Tibial artery (tissue), 4 donors: ENCODE results near the gene UCK2.

Source experiments
- DNase-seq, 2 donors: peaks; one replicate each; pipeline ENCODE4 v3.0.0-alpha.2; 2019
- H3K27ac ChIP-seq, 2 donors: fragments of 200-600 bp; sonication (generic) in 1 of 2; 1 replicate in 1 of 2; 2 replicates in 1 of 2; pipeline ENCODE4 v1.5.1; 2018 to 2019; ENCODE audit warnings: mild to moderate bottlenecking in 1 of 2
- H3K27me3 ChIP-seq, 2 donors: fragments of 200-600 bp; sonication (generic) in 1 of 2; one replicate each; pipeline versions ENCODE4 v1.5.1 to v1.6.0; 2016 to 2019
- H3K36me3 ChIP-seq, 3 donors: fragments of 200-600 bp; sonication (generic) in 2 of 3; one replicate each; pipeline ENCODE4 v1.5.1; 2016 to 2019; ENCODE audit warnings: mild to moderate bottlenecking in 2 of 3
- H3K4me1 ChIP-seq, 4 donors: fragments of 200-600 bp; sonication (generic) in 2 of 4; 1 replicate in 3 of 4; 2 replicates in 1 of 4; pipeline ENCODE4 v1.5.1; 2016 to 2019
- H3K4me3 ChIP-seq, 2 donors: fragments of 200-600 bp; sonication (generic) in 1 of 2; 1 replicate in 1 of 2; 2 replicates in 1 of 2; pipeline ENCODE4 v1.5.1; 2018 to 2019; ENCODE audit warnings: mild to moderate bottlenecking in 2 of 2
- H3K9me3 ChIP-seq, 3 donors: fragments of 200-600 bp; sonication (generic) in 1 of 3; one replicate each; pipeline ENCODE4 v1.5.1; 2016 to 2019
- intact Hi-C: fragments of 100-400 bp; cut with DNase I; formaldehyde crosslinking; loops from one replicate; pipeline ENCODE4 v1.15.0; 2023; ENCODE audit warnings: low total_unique reads
- TF ChIP-seq, protein P1 (sequence below), 2 experiments: fragments of 200-600 bp in 1 of 2; fragments of 450-650 bp in 1 of 2; IDR thresholded peaks; one replicate each; pipeline ENCODE4 v1.5.1; 2017 to 2019; ENCODE audit warnings: antibody characterized with exemption in 2 of 2, mild to moderate bottlenecking in 1 of 2, moderate library complexity in 1 of 2

UCK2 gene

DNA sequence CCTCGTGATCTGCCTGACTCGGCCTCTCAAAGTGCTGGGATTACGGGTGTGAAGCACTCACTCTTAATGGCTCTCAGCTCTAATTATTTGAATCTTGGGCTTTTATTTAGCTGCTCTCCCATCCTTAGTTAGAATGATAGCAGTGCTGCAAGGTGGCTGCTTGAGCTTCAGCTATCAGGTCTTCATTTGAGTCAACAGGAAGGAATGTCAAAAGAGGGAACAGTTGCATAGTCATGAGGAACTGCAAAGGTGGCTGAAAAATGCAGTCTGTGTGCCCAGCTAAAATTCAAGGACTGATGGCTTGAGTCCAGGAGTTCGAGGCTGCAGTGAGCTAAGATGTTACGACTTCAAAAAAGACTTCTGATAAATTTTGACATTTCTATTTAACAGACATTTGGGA, 55.6 kb downstream of the UCK2 start:
- H3K36me3 ChIP-seq, result no peaks in the 10 kb centered on the region
- H3K27me3 ChIP-seq, result no peaks in the 10 kb centered on the region
- no peak for DNase-seq
- H3K9me3 ChIP-seq, result no peaks in the 10 kb centered on the region
- H3K4me1 ChIP-seq, result peaks cover 0 to 3% (median 0%) of the 10 kb centered on the region in 4 donors
- H3K27ac ChIP-seq, result no peak overlapping the region
- no peak overlapping the region for H3K4me3 ChIP-seq
- TF ChIP-seq, protein P1, sequence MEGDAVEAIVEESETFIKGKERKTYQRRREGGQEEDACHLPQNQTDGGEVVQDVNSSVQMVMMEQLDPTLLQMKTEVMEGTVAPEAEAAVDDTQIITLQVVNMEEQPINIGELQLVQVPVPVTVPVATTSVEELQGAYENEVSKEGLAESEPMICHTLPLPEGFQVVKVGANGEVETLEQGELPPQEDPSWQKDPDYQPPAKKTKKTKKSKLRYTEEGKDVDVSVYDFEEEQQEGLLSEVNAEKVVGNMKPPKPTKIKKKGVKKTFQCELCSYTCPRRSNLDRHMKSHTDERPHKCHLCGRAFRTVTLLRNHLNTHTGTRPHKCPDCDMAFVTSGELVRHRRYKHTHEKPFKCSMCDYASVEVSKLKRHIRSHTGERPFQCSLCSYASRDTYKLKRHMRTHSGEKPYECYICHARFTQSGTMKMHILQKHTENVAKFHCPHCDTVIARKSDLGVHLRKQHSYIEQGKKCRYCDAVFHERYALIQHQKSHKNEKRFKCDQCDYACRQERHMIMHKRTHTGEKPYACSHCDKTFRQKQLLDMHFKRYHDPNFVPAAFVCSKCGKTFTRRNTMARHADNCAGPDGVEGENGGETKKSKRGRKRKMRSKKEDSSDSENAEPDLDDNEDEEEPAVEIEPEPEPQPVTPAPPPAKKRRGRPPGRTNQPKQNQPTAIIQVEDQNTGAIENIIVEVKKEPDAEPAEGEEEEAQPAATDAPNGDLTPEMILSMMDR (IDR thresholded peaks at IDR 0.05), result no peak
- intact Hi-C loops, result no loop called here

DNA sequence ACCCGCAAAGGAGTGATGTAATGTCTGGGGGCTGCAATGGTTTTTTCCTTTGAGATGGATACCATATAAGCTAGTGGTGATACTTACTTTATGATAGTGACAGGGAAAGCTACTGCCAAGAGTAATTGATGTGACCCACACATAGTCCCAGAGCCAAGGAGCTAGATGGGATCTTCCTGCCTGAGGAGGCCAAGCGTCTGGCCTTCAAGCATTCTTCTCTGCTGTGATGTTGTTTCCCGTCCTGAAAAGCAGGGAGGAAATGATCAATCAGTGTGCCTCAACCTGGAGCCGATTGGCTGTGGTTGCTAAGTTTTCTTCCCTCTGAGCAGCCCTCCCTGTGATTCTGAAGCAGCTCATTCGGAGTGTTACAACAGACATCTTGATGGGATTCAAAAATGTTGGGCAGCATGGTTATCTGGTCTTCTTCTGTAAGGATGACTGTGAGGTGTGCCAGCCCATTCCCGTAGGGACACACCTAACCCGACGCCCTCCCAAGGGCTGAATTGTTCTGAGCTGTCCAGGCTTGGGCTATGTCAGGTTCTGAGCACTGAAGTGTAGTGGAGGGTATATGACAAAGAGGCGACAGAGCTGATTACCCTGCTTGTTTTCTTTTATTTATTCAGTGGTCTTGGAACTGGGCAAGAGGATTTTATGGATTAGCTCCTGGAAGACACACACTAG, 56.7 kb downstream of the UCK2 start:
- Histone ChIP-seq H3K9me3 (no peaks in the 10 kb centered on the region), H3K27ac (no peak overlapping the region), H3K27me3 (no peaks in the 10 kb centered on the region), H3K4me3 (no peak overlapping the region), H3K4me1 (peaks cover 0 to 3% (median 0%) of the 10 kb centered on the region in 4 donors), H3K36me3 (no peaks in the 10 kb centered on the region)
- TF ChIP-seq, protein P1 (IDR thresholded peaks at IDR 0.05), result no peak
- no peak for DNase-seq
- intact Hi-C loops, result no loop called here

DNA sequence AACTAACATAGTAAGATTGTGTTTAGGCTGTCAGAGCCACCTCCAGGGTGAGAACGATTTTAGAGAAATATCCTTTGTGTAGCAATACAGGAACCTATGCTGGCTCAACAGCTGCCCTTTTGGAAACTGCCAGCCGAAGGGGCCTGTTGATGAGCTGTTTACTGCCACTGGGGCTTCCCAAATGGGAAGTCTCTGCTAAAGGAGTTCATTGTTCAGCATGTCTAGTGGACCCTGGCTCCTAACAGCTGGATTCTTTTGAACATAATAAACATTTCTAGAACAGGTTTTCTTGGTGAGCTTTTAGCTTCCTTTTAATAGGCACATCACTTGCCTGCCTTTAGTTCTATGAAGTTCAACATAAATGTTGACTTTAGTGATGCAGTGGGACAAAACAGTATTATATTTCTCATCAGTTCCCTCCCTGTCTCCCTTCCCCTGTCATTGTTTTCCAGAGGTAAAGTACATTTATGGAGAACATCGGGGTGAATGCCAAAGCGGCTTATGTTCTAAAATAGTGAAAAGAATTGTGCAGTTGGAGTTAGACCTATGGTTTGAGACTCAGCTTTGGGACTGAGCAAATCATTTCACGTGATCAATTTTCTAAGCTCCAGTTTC, 57.4 kb downstream of the UCK2 start:
- H3K27ac ChIP-seq, result no peak overlapping the region

DNA sequence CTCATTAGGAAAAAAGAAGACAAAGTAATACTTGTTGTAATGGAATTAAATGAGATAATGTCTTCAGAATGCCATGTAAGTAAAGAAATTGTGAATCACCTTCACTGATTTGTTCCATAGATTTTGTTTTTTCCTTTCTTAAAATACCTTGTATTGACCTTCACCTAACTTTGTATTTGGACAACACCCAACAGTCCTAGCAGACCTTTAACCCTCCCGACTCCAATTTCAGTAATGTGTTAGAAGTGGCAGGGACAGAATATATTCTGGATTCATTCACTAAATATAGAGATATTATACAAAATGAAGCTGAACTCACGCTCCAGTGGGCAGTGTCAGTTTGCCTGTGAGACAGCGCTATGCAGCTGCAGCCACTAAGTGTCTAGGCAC, 57.9 kb downstream of the UCK2 start:
- no peak overlapping the region for H3K27ac ChIP-seq
- TF ChIP-seq, protein P1 (IDR thresholded peaks at IDR 0.05), result no peak
- no peak overlapping the region for H3K4me3 ChIP-seq
- H3K27me3 ChIP-seq, result no peaks in the 10 kb centered on the region
- no peak for DNase-seq
- H3K9me3 ChIP-seq, result no peaks in the 10 kb centered on the region
- intact Hi-C loops, result no loop called here
- no peaks in the 10 kb centered on the region for H3K36me3 ChIP-seq
- H3K4me1 ChIP-seq, result peaks cover 0 to 3% (median 0%) of the 10 kb centered on the region in 4 donors

More for the DNA sequence above, 57.4 kb downstream of the UCK2 start:
- no peak for DNase-seq
- H3K36me3 ChIP-seq, result no peaks in the 10 kb centered on the region
- intact Hi-C loops, result no loop called here
- H3K27me3 ChIP-seq, result no peaks in the 10 kb centered on the region
- TF ChIP-seq, protein P1 (IDR thresholded peaks at IDR 0.05), result no peak
- H3K9me3 ChIP-seq, result no peaks in the 10 kb centered on the region
- peaks cover 0 to 3% (median 0%) of the 10 kb centered on the region in 4 donors for H3K4me1 ChIP-seq
- H3K4me3 ChIP-seq, result no peak overlapping the region

DNA sequence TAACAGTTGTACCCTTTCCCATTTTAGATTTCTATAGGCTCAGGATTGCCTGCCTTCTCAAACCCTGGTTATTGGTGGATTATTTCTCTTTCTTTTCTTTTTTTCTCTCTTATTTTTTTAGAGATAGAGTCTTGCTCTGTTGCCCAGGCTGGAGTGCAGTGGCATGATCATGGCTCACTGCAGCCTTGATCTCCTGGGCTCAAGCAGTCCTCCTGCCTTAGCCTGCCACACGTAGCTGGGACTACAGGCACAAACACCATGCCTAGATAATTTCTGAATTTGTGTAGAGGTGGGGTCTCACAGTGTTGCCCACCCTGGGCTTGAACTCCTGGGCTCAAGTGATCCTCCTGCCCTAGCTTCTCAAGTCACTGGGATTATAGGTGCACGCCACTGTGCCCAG, 58.8 kb downstream of the UCK2 start:
- DNase-seq, result no peak
- Histone ChIP-seq H3K36me3 (peaks cover 0 to 1% (median under 1%) of the 10 kb centered on the region in 3 donors), H3K27ac (no peak overlapping the region), H3K4me1 (peaks cover 0 to 3% (median 0%) of the 10 kb centered on the region in 4 donors), H3K27me3 (no peaks in the 10 kb centered on the region), H3K9me3 (no peaks in the 10 kb centered on the region), H3K4me3 (no peak overlapping the region)
- intact Hi-C loops, result no loop called here
- TF ChIP-seq, protein P1 (IDR thresholded peaks at IDR 0.05), result no peak
